ENCODE results near the gene RNF123. TPM values are rescaled to one million over a fixed set of nuclear protein-coding genes. Genes with fewer than 3 reads are reported as not detected.

RNF123 gene
- total and polyA plus RNA-seq, 2 experiments from 2014 or later = 27.7 to 39.1 TPM

DNA sequence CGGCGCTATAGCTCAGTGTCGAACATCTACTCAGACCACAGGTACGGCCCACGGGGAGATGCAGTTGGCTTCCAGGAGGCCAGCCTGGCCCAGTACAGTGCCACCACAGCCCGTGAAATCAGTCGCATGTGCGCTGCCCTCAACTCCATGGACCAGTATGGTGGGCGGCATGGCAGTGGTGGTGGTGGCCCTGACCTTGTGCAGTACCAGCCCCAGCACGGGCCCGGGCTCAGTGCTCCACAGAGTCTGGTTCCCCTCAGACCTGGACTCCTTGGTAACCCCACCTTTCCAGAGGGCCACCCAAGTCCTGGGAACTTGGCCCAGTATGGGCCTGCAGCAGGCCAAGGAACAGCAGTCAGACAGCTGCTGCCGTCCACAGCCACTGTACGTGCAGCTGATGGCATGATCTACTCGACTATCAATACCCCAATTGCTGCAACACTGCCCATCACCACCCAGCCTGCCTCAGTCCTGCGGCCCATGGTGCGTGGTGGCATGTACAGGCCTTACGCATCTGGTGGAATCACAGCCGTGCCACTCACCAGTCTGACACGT is 33.5 kb upstream of the RNF123 start:
- no peaks in the 10 kb centered on the region for H3K9me2 ChIP-seq (replicated peaks; ENCODE audit: insufficient read depth)
- no peak overlapping the region for H3K27ac ChIP-seq
- no peaks in the 10 kb centered on the region for H4K20me1 ChIP-seq (ENCODE audit: insufficient read depth, poor library complexity, severe bottlenecking)
- H3K9me3 ChIP-seq (ENCODE audit: low read depth) = no peaks in the 10 kb centered on the region
- no peaks in the 10 kb centered on the region for H3K36me3 ChIP-seq (replicated peaks; ENCODE audit: insufficient read depth, low read depth)
- no peak overlapping the region for H2AFZ ChIP-seq
- WGBS (ENCODE audit: low lambda C conversion rate, missing lambda C conversion rate) = 92% methylated on average over 19 of the region's 19 CpGs
- H3K4me1 ChIP-seq (ENCODE audit: insufficient read depth) = peaks cover 3% of the 10 kb centered on the region
- no peak for DNase-seq (ENCODE audit: low spot score)
- H3K4me3 ChIP-seq = no peak overlapping the region
- no peak for TF ChIP-seq EZH2 (IDR thresholded peaks at IDR 0.05; ENCODE audit: borderline replicate concordance)
- no peak for TF ChIP-seq EZH2phosphoT487 (IDR thresholded peaks at IDR 0.05; ENCODE audit: low read depth, severe bottlenecking, unreplicated experiment)
- TF ChIP-seq, protein P1, sequence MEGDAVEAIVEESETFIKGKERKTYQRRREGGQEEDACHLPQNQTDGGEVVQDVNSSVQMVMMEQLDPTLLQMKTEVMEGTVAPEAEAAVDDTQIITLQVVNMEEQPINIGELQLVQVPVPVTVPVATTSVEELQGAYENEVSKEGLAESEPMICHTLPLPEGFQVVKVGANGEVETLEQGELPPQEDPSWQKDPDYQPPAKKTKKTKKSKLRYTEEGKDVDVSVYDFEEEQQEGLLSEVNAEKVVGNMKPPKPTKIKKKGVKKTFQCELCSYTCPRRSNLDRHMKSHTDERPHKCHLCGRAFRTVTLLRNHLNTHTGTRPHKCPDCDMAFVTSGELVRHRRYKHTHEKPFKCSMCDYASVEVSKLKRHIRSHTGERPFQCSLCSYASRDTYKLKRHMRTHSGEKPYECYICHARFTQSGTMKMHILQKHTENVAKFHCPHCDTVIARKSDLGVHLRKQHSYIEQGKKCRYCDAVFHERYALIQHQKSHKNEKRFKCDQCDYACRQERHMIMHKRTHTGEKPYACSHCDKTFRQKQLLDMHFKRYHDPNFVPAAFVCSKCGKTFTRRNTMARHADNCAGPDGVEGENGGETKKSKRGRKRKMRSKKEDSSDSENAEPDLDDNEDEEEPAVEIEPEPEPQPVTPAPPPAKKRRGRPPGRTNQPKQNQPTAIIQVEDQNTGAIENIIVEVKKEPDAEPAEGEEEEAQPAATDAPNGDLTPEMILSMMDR (IDR thresholded peaks at IDR 0.05; ENCODE audit: poor library complexity) = no peak
- no peak overlapping the region for H3K4me2 ChIP-seq
- no peaks in the 10 kb centered on the region for H3K79me2 ChIP-seq
- H3K27me3 ChIP-seq = no peaks in the 10 kb centered on the region

DNA sequence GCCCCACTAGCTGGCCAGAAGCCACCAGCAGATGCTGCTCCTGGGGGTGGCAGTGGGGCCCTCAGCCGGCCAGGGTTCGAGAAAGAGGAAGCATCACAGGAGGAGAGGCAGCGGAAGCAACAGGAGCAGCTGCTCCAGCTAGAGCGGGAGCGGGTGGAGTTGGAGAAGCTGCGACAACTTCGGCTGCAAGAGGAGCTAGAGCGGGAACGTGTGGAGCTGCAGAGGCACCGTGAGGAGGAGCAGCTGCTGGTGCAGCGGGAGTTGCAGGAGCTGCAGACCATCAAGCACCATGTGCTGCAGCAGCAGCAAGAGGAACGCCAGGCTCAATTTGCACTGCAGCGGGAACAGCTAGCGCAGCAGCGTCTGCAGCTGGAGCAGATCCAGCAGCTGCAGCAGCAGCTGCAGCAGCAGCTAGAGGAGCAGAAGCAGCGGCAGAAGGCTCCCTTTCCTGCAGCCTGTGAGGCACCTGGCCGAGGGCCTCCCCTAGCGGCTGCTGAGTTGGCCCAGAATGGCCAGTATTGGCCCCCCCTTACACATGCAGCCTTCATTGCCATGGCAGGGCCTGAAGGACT is 32.7 kb upstream of the RNF123 start:
- H3K9me2 ChIP-seq (replicated peaks; ENCODE audit: insufficient read depth) = no peaks in the 10 kb centered on the region
- 87% methylated on average over 18 of the region's 18 CpGs for WGBS (ENCODE audit: low lambda C conversion rate, missing lambda C conversion rate)
- no peak for DNase-seq (ENCODE audit: low spot score)

DNA sequence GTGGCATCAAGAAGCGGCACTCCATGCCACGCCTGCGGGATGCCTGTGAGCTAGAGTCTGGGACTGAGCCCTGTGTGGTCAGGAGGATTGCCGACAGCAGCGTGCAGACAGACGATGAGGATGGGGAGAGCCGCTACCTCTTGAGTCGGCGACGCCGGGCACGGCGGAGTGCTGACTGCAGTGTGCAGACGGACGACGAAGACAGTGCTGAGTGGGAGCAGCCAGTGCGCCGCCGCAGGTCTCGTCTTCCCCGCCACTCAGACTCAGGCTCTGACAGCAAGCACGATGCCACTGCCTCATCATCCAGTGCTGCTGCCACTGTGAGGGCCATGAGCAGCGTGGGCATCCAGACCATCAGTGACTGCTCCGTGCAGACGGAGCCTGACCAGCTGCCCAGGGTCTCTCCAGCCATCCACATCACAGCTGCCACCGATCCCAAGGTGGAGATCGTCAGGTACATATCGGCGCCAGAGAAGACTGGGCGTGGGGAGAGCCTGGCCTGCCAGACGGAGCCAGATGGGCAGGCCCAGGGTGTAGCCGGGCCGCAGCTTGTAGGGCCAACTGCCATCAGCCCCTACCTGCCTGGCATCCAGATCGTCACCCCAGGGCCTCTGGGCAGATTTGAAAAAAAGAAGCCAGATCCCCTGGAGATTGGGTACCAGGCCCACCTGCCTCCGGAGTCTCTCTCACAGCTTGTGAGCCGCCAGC is 32.0 kb upstream of the RNF123 start:
- TF ChIP-seq, protein P1 (IDR thresholded peaks at IDR 0.05; ENCODE audit: poor library complexity) = no peak
- H3K79me2 ChIP-seq = no peaks in the 10 kb centered on the region
- H3K4me1 ChIP-seq (ENCODE audit: insufficient read depth) = peaks cover 3% of the 10 kb centered on the region
- 94% methylated on average over 36 of the region's 36 CpGs for WGBS (ENCODE audit: low lambda C conversion rate, missing lambda C conversion rate)
- H3K4me3 ChIP-seq = no peak overlapping the region
- no peaks in the 10 kb centered on the region for H3K9me3 ChIP-seq (ENCODE audit: low read depth)
- H3K4me2 ChIP-seq = no peak overlapping the region
- no peaks in the 10 kb centered on the region for H3K36me3 ChIP-seq (replicated peaks; ENCODE audit: insufficient read depth, low read depth)
- H4K20me1 ChIP-seq (ENCODE audit: insufficient read depth, poor library complexity, severe bottlenecking) = no peaks in the 10 kb centered on the region
- H3K27ac ChIP-seq = no peak overlapping the region
- no peak overlapping the region for H2AFZ ChIP-seq
- no peak for DNase-seq (ENCODE audit: low spot score)
- no peaks in the 10 kb centered on the region for H3K9me2 ChIP-seq (replicated peaks; ENCODE audit: insufficient read depth)
- no peaks in the 10 kb centered on the region for H3K27me3 ChIP-seq

More for the DNA sequence above, 32.7 kb upstream of the RNF123 start:
- H2AFZ ChIP-seq = no peak overlapping the region
- H3K36me3 ChIP-seq (replicated peaks; ENCODE audit: insufficient read depth, low read depth) = no peaks in the 10 kb centered on the region
- no peak overlapping the region for H3K4me2 ChIP-seq
- H4K20me1 ChIP-seq (ENCODE audit: insufficient read depth, poor library complexity, severe bottlenecking) = no peaks in the 10 kb centered on the region
- no peaks in the 10 kb centered on the region for H3K27me3 ChIP-seq
- no peaks in the 10 kb centered on the region for H3K79me2 ChIP-seq
- TF ChIP-seq EZH2 (IDR thresholded peaks at IDR 0.05; ENCODE audit: borderline replicate concordance) (no peak), EZH2phosphoT487 (IDR thresholded peaks at IDR 0.05; ENCODE audit: low read depth, severe bottlenecking, unreplicated experiment) (no peak)
- TF ChIP-seq, protein P1 (IDR thresholded peaks at IDR 0.05; ENCODE audit: poor library complexity) = no peak
- no peak overlapping the region for H3K4me3 ChIP-seq
- no peak overlapping the region for H3K27ac ChIP-seq
- peaks cover 3% of the 10 kb centered on the region for H3K4me1 ChIP-seq (ENCODE audit: insufficient read depth)
- H3K9me3 ChIP-seq (ENCODE audit: low read depth) = no peaks in the 10 kb centered on the region
